Measurements from ENCODE around the gene PARP12. TPM values are rescaled to one million over a fixed set of nuclear protein-coding genes. Genes with fewer than 3 reads are reported as not detected.

PARP12 gene
- total and polyA plus RNA-seq, 2 of the 13 experiments (the other 11 are each of a cell fraction or from before 2014, with no cell fraction given) = 15.5 to 35.2 TPM

DNA sequence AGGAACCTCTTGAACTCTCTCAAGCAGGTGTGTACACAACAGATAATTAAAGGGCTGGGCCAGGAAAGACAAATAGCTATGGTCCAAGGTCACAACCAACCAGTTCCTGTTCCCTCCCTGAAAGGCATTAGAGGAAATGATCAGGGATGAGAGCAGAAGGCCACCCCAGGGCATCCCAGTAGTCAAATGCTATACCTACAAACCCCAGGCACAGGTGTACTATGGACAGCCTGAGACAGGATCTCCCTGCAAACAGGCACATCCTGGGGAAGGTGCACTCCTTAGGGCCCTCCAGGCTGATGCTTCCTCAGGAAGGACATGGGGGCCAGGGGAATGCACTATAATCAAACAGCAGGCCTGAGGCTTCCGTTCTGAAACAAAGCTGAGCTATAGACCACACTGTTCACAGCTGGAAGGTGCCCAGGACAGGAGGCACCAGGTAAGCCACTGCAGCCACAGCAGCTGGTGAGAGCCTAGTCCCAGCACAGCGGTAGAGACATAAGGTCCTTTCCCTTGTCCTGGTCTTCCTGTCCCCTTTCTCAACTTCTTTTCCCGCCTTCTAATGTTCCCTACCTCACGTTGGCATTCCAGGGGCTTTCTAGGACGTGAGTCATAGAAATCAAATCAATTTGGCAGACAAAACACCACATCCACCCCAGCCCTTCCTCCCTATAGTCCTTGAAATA, 13.3 kb downstream of the PARP12 start (continued):
- TF ChIP-seq E2F1 (CRISPR knock-in tag; IDR thresholded peaks at IDR 0.05) = peak; percentile 69; the same call in 1 of the 2 replicates
- TF ChIP-seq ZNF335 (CRISPR knock-in tag; IDR thresholded peaks at IDR 0.05) = peak; percentile 69; the same call in 1 of the 2 replicates
- TF ChIP-seq CHD2 (IDR thresholded peaks at IDR 0.05; ENCODE audit: low read depth, low read length) = no peak
- peak; percentile 82 for TF ChIP-seq ZMYM2 (CRISPR knock-in tag; IDR thresholded peaks at IDR 0.05)
- TF ChIP-seq ZNF558 (CRISPR knock-in tag; IDR thresholded peaks at IDR 0.05; ENCODE audit: borderline replicate concordance) = no peak
- TF ChIP-seq TEAD2 (CRISPR knock-in tag; IDR thresholded peaks at IDR 0.05) = no peak
- TF ChIP-seq ZNF674 (CRISPR knock-in tag; IDR thresholded peaks at IDR 0.05; ENCODE audit: low read depth) = no peak
- TF ChIP-seq RBFOX2 (IDR thresholded peaks at IDR 0.05; ENCODE audit: low read depth, low read length) = 0 out of 2 replicates have a peak, but pooled peaks have one; percentile 6
- peak; percentile 70; the same call in 1 of the 2 replicates for TF ChIP-seq ZBTB3 (CRISPR knock-in tag; IDR thresholded peaks at IDR 0.05; ENCODE audit: borderline replicate concordance, low read depth)
- no peak for TF ChIP-seq DNMT1 (CRISPR knock-in tag; IDR thresholded peaks at IDR 0.05)
- no peak for TF ChIP-seq ZNF20 (CRISPR knock-in tag; IDR thresholded peaks at IDR 0.05)
- TF ChIP-seq MAZ (IDR thresholded peaks at IDR 0.05; ENCODE audit: borderline replicate concordance, low read depth, low read length) = no peak
- peak; percentile 86 for TF ChIP-seq MAZ (CRISPR knock-in tag; IDR thresholded peaks at IDR 0.05; ENCODE audit: low read depth)
- TF ChIP-seq MBNL3 (CRISPR knock-in tag; conservative IDR thresholded peaks at IDR 0.05) = no peak
- TF ChIP-seq, protein P1, sequence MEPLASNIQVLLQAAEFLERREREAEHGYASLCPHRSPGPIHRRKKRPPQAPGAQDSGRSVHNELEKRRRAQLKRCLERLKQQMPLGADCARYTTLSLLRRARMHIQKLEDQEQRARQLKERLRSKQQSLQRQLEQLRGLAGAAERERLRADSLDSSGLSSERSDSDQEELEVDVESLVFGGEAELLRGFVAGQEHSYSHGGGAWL (CRISPR knock-in tag; IDR thresholded peaks at IDR 0.05) = no peak; the same call in 1 of the 2 replicates
- TF ChIP-seq NR2C2 (CRISPR knock-in tag; IDR thresholded peaks at IDR 0.05; ENCODE audit: borderline replicate concordance) = peak; percentile 80
- TF ChIP-seq, protein P2, sequence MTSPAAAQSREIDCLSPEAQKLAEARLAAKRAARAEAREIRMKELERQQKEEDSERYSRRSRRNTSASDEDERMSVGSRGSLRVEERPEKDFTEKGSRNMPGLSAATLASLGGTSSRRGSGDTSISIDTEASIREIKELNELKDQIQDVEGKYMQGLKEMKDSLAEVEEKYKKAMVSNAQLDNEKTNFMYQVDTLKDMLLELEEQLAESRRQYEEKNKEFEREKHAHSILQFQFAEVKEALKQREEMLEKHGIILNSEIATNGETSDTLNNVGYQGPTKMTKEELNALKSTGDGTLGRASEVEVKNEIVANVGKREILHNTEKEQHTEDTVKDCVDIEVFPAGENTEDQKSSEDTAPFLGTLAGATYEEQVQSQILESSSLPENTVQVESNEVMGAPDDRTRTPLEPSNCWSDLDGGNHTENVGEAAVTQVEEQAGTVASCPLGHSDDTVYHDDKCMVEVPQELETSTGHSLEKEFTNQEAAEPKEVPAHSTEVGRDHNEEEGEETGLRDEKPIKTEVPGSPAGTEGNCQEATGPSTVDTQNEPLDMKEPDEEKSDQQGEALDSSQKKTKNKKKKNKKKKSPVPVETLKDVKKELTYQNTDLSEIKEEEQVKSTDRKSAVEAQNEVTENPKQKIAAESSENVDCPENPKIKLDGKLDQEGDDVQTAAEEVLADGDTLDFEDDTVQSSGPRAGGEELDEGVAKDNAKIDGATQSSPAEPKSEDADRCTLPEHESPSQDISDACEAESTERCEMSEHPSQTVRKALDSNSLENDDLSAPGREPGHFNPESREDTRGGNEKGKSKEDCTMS (CRISPR knock-in tag; conservative IDR thresholded peaks at IDR 0.05) = no peak
- no peak for TF ChIP-seq TEF (CRISPR knock-in tag; IDR thresholded peaks at IDR 0.05)
- TF ChIP-seq FOXP4 (CRISPR knock-in tag; IDR thresholded peaks at IDR 0.05) = peak; percentile 92
- TF ChIP-seq, protein P3, sequence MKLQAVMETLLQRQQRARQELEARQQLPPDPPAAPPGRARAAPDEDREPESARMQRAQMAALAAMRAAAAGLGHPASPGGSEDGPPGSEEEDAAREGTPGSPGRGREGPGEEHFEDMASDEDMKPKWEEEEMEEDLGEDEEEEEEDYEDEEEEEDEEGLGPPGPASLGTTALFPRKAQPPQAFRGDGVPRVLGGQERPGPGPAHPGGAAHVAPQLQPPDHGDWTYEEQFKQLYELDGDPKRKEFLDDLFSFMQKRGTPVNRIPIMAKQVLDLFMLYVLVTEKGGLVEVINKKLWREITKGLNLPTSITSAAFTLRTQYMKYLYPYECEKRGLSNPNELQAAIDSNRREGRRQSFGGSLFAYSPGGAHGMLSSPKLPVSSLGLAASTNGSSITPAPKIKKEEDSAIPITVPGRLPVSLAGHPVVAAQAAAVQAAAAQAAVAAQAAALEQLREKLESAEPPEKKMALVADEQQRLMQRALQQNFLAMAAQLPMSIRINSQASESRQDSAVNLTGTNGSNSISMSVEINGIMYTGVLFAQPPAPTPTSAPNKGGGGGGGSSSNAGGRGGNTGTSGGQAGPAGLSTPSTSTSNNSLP (IDR thresholded peaks at IDR 0.05; ENCODE audit: low read depth, low read length) = peak; percentile 78; the same call in 1 of the 2 replicates
- peak; percentile 86 for TF ChIP-seq ZNF264 (CRISPR knock-in tag; IDR thresholded peaks at IDR 0.05)
